HG02588 (cell line): ENCODE measurements around the gene THEMIS2.
"Not testable (repeated sequence)": the region's sequence is repeated elsewhere in the genome, so short reads cannot be mapped to it uniquely, and the experiment has no call there.

Experiments
- ATAC-seq: cut with Tn5 transposase; IDR thresholded peaks from one replicate; pipeline ENCODE4 v1.9.1; 2021; ENCODE audit warnings: mild to moderate bottlenecking, moderate library complexity; ENCODE audit not compliant: unreplicated experiment

THEMIS2 gene

DNA sequence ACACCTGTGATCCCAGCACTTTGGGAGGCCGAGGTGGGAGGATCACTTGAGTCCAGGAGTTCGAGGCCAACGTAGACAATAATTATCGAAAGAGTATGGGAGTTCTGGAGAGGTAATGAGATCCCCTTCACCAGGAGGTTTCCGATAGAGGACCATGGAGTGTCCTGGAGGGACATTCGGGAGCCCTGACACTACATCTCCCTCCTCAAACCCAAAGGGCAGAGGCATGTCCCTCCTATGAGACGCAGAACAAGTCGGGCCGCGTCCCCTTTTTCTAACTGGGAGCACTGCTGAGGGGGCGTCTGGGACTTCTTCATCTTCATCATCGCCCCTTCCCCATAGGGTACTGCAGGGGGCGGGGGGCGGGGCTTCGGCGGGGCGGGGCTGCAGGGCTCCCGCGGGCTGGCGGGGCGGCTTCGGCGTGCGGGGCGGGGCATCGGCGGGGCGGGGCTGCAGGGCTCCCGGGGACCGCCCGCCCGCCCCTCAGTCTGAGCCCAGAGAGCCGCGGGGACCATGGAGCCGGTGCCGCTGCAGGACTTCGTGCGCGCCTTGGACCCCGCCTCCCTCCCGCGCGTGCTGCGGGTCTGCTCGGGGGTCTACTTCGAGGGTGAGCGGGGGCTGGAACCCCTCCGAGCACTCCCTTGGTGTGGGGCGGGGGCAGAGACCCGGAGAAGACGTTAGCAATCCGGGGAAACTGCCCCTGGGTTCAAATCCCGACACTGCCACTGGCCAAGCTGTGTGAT, at the start of gene THEMIS2:
TSS of gene THEMIS2 (plus strand) at position 486 of the 743 bp plus-strand sequence. CDS start at position 514, 28 bp downstream.
- peak; percentile 34 for ATAC-seq

- ATAC-seq: no peak
Measured at GRCh38 chr1:27823784-27824183, 48.6 kb upstream of the THEMIS2 start.

GRCh38 chr1:27824411-27824810, 47.9 kb upstream of the THEMIS2 start:
- ATAC-seq: no peak

- ATAC-seq: not testable (repeated sequence)
Measured at GRCh38 chr1:27829339-27829960, 42.9 kb upstream of the THEMIS2 start.

DNA sequence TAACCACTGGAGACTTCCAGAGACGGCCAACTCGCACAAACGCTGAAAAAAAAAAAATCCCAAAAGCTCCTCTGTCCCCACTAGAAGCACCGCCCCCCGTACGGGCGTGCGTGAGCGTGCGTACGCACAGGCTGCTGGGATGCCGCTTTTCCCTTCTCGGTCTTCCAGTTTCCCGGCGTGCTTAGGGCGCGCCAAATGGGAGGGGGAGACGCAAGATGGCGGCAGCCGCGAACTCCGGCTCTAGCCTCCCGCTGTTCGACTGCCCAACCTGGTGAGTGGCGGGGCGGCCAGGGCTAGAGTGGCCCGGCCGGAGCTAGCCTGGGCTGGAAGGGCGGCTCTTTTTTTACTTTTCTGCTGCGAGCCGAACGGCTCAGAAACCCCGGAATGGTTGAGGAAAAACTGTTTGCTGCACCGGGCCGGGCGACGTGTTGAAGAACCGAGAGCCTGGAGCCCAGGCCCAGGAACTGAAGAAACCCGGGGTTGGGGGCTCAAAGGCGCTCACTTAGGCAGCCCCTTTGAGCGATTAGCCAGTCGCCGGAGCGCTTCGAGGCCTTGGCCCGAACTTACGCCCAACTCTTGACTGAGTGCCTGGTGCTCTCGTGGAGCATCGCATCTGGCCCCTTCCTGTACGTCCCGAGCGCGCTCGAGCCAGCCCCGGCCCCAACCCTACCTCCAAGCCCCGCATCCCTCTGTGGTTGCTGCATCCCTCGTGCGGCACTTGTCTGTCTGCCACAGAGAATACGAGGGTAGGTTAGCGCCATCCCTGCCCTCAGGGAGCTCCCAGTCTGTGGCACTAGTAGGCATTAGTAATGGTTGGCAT, 41.5 kb upstream of the THEMIS2 start, which contains the start of gene PPP1R8:
TSS of gene PPP1R8 (plus strand) at position 162 of the 820 bp plus-strand sequence. CDS start at position 216, 54 bp downstream.
- peak; percentile 88 for ATAC-seq

- ATAC-seq: no peak
Measured at GRCh38 chr1:27831568-27832410, 40.6 kb upstream of the THEMIS2 start.

- ATAC-seq: no peak
Measured at GRCh38 chr1:27832762-27833161, 39.6 kb upstream of the THEMIS2 start.

- ATAC-seq: no peak
Measured at GRCh38 chr1:27833470-27833869, 38.9 kb upstream of the THEMIS2 start.

DNA sequence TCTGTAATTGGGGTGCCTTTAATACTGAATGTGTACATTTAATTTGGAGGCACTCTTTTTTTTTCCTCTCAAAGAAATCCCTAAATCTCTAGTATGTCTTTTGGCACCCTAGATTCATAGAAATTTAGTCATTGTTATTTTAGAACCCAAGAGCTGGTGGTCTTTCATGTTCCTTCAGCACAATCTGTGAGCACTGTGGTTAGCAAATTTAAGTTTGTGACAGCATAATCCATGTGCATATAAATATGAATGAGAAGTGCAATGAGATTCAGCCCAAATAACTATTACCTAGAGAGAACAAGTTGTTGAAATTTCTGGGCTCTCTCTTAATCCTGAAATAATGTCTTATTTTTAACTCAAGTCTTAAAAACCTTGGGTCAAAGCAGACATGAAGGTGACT, 37.3 kb upstream of the THEMIS2 start:
- ATAC-seq: no peak

GRCh38 chr1:27835501-27835900, 36.8 kb upstream of the THEMIS2 start:
- ATAC-seq: no peak

- no peak for ATAC-seq
Measured at GRCh38 chr1:27849951-27850350, 22.4 kb upstream of the THEMIS2 start.

- no peak for ATAC-seq
Measured at GRCh38 chr1:27855085-27855484, 17.3 kb upstream of the THEMIS2 start.

DNA sequence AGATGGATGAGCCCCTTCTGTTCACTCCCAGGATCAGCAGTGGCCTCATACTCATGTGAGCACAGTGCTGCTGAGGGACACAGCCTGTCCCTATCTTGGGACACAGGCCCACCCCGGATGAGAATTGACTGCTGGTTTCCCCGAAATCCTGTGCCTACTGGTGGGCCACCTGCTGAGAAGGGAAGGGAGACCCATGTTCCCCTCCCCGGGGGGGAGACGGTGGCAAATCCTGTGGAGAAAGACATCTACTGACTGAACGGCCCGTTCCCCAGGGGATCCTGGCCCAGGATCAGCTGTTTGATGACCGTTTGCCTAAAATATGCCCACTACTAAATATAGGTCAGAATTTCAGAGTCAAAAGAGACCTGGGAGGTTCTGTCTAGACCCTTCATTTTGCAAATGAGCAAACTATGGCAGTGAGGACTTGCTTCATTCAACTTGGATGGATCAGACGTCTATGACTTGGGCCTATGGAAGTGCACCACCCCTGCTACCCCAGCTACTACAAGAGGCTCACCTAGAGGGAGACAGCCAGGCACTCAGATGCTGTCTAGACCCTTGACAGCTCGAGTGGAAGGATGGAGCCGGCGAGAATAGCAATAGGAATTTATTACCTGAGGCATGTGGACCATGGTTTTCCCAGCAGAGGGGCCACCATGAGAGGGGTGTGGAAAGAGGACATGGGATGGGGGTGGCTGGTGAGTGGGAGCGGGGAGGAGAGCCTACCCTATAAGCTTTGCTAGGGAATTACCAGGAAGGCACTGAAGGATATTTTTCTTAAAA, 15.6 kb upstream of the THEMIS2 start:
- no peak for ATAC-seq

GRCh38 chr1:27857552-27857951, 14.8 kb upstream of the THEMIS2 start:
- ATAC-seq: not testable (repeated sequence)

DNA sequence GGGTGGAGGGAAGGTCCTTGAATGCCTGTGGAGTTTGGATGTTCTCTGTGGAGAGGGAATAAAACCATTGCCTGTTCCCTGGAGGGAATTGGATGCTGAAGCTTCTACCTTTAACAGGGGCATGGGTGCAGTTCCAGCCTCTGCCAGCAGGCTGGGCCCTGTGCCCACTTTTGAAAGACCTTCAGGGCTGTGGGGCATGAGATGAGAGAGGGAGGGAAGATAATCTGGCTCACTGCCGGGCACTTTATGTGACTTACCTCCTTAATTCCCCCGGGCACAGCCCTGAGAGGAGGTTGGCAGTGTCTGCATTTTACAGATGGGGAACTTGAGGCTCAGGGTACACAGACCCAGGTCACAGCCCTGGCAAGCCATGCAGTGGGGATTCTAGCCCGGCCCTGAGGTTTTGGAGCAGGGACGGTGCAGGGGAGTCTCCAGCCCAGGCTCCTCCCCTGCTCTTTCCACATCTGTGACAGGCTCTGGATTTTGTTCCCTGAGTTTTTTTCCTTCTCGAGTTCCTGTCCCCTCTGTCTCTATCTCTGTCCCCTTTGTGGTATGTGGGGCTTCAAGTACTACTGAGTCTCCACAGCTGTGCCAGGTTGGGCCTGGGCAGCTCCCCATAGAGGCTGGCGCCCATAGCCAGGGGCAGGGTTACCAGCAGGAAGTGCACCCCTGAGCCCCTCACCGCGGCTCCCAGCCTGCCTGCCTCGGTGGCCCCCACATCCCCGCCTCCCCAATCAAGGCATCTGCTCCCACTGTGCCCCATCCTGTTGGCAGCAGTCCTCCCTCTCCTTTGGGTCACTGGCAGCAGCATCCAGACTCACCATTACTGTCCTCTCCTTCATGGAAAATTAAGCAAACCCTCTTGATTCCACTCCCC, 14.0 kb upstream of the THEMIS2 start:
- no peak for ATAC-seq

- ATAC-seq: no peak
Measured at GRCh38 chr1:27858949-27859576, 13.3 kb upstream of the THEMIS2 start.

DNA sequence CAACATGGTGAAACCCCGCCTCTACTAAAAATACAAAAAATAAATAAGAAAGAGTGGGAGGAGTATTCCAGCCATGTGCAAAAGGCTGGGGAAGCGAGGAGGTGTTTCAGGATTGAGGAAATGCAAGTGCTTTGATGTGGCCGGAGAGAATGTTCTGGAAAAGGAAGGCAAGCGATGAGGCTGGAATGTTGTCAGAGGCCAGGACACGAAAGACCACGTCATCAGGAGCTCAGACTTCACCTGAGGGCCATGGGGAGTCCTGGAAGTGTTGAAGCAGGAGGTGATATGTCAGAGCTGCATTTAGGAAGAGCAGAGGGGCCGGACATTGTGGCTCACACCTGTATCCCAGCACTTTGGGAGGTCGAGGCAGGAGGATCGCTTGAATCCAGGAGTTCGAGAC, 10.9 kb upstream of the THEMIS2 start:
- no peak for ATAC-seq

- no peak for ATAC-seq
Measured at GRCh38 chr1:27862004-27862403, 10.3 kb upstream of the THEMIS2 start.
